Skeletal muscle tissue (tissue), 4 donors: ENCODE measurements around the gene WDR3. TPM values are rescaled to one million over a fixed set of nuclear protein-coding genes. Genes with fewer than 3 reads are reported as not detected.

ENCODE experiments used
- H3K27ac ChIP-seq: one replicate; pipeline ENCODE4 v1.7.0; 2013; ENCODE audit warnings: mild to moderate bottlenecking, low read depth, low read length, inconsistent platforms
- H3K27me3 ChIP-seq, 3 donors: one replicate each; pipeline ENCODE4 v1.7.0; 2013; ENCODE audit warnings: low read length in 3 of 3; ENCODE audit not compliant: control insufficient read depth in 3 of 3, insufficient read depth in 3 of 3
- H3K36me3 ChIP-seq, 3 donors: one replicate each; pipeline ENCODE4 v1.7.0; 2013; ENCODE audit warnings: low read length in 3 of 3; ENCODE audit not compliant: control insufficient read depth in 3 of 3, insufficient read depth in 3 of 3
- H3K4me1 ChIP-seq, 3 donors: one replicate each; pipeline ENCODE4 v1.7.0; 2013; ENCODE audit warnings: low read length in 3 of 3, mild to moderate bottlenecking in 3 of 3; ENCODE audit not compliant: control insufficient read depth in 3 of 3, insufficient read depth in 3 of 3
- H3K4me3 ChIP-seq, 3 donors: one replicate each; pipeline ENCODE4 v1.7.0; 2013; ENCODE audit warnings: low read length in 3 of 3
- H3K9ac ChIP-seq, 3 donors: one replicate each; pipeline ENCODE4 v1.7.0; 2013; ENCODE audit warnings: low read length in 3 of 3, mild to moderate bottlenecking in 3 of 3, moderate library complexity in 2 of 3, low read depth in 1 of 3
- H3K9me3 ChIP-seq, 3 donors: one replicate each; pipeline ENCODE4 v1.7.0; 2013; ENCODE audit warnings: low read length in 3 of 3; ENCODE audit not compliant: control insufficient read depth in 3 of 3
- total RNA-seq: library from RNA; depleted of rRNA; stranded (reverse); fragments of >200 nt; gene quantifications from one replicate; pipeline ENCODE4 v1.2.3, GENCODE V29; 2014
- donor health status: Osteomylitis.

Gene WDR3
- total RNA-seq, 1 donor from 2014 or later: 14.1 TPM

DNA sequence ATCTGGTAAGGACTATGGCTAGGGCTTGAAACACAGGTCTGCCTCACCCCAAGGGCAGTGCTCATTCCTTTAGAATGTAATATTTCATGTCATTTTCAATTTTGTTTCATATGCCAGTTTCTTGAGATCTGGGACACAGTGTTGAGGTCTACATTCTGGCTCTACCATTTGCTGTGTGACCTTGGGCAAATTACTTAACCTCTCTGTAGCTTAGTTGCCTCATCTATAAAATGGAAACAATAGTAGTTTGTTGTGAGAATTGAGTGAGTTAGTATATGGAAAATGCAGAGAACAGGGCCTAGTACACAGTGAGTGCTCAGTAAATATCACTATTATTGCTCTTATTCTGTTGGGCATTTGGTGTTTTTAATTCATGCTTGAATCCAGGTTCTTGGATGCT lies 84.4 kb downstream of the WDR3 start:
- Histone ChIP-seq H3K9ac (no peak overlapping the region), H3K4me3 (no peak overlapping the region), H3K9me3 (no peaks in the 10 kb centered on the region), H3K4me1 (no peaks in the 10 kb centered on the region), H3K27ac (no peak overlapping the region), H3K36me3 (no peaks in the 10 kb centered on the region), H3K27me3 (no peaks in the 10 kb centered on the region)

Other genes with a start within 250 kb of the WDR3 start
- 20.4 TPM for gene GDAP2, start 118 bp upstream of the WDR3 start, total RNA-seq